GM19238 (cell line): ENCODE results near the gene LMAN2.
"Not testable (repeated sequence)": the region's sequence is repeated elsewhere in the genome, so short reads cannot be mapped to it uniquely, and the experiment has no call there.

Experiments used
- DNase-seq: peaks from one replicate; pipeline ENCODE4 v3.0.0; 2011; ENCODE audit warnings: low spot score; ENCODE audit not compliant: insufficient read length

The LMAN2 gene

DNA sequence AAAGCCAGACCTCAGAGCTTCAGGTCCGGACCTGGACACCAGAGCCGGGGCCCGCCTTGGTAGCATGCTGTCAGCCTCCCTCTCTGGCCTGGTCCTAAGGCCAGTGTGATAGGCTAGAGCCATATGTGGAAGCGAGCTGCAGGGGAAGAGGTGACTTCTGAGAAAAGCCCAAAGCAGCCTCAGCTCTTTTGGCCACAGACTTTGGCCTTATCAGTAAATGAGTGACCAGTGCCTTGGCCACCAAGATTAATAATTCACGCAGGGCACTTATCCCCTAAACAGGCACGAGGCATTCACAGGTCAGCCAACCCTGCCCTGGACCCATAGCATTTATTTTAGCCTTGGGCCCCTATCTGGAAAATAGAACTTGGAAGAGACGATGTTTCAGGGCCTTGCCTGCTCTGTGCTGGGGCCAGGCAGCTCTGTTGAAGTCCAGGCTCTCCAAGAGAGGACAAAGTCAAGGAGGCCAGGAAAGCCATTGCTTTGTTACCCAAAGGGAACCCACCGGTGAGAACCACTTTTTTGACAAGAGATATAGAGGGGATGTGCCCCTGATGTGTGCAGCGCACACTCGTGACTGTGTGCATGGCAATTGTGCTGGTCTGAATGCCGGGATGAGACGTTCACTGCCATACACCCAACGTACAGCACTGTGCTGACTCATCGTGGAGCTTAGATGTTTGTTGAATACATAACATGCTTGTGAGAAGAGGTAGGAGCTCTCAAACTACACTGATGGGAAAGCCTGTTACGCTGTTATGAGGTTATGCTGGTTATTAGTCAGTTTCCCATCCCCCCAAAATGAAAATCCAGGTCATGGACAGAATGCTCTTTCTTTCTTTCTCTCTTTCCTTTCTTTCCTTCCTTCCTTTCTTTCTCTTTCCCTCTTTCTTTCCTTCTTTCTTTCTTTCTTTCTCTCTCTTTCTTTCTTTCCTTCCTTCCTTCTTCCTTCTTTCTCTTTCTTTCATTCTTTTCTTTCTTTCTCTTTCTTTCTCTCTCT is 27.7 kb upstream of the LMAN2 start:
- DNase-seq: no peak

DNA sequence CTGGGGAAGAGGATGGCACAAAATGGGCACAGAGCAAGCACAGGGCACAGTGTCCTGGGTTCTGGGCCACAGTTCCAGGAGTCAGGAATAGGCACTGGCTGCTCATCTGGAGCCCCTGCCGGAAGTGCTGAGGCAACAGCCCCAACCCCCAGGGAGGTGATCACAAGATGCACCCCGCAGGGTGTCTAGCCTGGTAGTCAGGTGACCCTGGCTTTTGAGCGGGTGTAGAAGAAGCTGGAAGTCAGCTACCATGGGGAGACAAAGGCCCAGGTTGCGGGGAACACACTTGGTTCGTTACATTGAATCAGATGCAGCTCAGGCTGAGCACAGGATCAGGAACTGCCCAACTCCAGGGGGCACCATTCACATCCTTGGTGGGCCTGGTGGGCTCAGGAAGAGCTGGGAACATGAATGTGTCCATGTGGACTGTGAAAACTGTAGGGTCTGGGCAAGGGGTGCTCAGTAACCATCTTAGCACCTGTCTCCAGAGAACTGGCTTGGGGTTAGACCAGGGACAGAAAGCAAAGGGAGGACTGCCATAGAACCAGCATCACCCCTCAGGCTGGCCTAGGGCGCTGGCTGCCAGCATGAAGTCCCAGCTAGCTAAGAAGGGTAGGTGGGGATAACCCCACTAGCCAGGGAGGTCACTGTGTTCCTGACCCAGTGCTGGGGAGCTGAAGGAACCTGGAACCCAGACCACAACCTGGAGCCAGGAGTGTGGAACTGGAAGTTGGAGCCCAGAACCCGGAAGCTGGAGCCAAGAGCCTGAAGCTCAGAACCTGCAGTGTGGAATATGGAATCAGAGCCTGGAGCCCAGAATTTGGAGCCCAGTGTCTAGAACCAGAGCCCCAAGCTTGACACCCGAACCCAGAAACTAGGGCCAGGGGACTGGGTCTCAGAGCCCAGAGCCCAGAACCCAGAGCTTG is 26.6 kb upstream of the LMAN2 start:
- DNase-seq: no peak

DNA sequence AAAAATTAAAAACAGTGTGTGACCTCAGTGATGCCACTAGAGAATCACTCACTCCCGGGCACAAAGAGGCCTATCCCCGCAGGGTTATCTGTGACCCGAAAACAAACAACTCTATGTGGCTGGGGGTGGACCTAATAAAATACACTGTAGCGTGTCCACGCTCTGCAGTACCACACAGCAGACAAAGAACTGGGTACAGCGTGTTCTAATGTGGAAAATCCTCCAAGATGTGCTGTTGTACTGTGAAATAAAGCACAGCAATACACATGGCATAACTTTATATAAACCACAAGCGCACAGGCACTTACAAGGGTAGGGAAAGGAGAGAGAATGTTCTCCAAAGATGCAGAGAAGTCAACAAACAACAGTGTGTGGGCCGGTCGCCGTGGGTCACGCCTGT is 24.6 kb upstream of the LMAN2 start:
- DNase-seq: no peak

GRCh38 chr5:177375516-177375915 is 24.0 kb upstream of the LMAN2 start:
- not testable (repeated sequence) for DNase-seq

GRCh38 chr5:177374211-177374610 is 22.7 kb upstream of the LMAN2 start:
- no peak for DNase-seq

DNA sequence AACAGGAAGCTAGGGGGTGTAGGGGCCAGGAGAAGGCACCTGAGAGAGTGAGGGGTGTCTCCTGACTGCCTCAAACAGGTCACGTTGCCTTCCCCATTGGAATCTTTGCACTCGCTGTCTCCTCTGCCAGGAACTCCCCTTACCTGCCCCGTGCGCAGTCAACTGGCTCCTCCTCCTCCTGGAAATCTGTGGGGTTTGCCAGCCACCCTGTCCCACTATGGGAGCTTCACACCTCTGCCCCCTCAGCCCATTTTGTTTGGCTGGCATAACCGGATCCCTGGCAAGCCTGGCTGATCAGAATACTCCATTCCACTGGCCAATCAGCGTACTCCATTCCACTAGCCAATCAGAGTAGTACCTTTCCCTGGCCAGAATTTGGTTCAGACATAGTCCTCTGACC is 22.3 kb upstream of the LMAN2 start:
- DNase-seq: no peak

GRCh38 chr5:177372910-177373309 is 21.4 kb upstream of the LMAN2 start:
- DNase-seq: no peak

- no peak for DNase-seq
Observed at GRCh38 chr5:177372034-177372896, 20.8 kb upstream of the LMAN2 start.

DNA sequence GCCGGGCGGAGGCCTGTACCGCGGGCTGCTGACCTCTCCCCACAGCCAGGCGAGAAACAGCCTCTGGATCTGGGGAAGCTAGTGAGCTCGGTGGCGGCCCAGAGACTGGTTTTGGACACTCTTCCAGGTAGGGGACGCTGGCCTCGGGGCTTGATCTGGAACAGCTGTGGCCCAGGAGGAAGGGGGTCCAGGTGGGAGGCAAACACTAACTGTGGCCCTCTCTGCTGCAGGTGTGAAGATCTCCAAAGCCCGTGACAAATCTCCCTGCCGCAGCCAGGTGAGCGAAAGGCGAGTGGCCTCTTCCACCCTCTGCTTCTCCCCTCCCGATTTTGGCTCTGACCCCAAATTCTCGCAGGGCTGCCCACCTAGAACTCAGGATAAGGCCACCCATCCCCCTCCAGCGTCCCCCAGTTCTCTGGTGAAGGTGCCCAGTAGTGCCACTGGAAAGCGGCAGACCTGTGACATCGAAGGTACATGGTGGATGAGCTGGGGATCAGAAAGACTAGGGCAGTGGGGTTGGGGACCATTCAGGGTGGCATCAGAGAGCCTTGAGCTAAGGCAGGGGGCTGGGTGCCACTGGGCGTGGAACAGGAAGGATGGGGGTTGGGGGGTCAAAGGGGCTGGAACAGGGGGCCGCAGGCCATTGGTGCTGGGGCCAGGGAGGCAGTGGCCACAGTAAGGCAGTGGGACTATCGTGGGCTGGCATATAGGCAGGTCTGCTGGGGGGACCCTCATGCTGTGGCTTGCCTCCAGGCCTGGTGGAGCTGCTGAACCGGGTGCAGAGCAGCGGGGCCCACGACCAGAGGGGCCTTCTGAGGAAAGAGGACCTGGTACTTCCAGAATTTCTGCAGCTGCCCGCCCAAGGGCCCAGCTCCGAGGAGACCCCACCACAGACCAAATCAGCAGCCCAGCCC is 19.9 kb upstream of the LMAN2 start:
- no peak for DNase-seq

- peak; percentile 50 for DNase-seq
Observed at GRCh38 chr5:177370488-177371119, 19.1 kb upstream of the LMAN2 start.

DNA sequence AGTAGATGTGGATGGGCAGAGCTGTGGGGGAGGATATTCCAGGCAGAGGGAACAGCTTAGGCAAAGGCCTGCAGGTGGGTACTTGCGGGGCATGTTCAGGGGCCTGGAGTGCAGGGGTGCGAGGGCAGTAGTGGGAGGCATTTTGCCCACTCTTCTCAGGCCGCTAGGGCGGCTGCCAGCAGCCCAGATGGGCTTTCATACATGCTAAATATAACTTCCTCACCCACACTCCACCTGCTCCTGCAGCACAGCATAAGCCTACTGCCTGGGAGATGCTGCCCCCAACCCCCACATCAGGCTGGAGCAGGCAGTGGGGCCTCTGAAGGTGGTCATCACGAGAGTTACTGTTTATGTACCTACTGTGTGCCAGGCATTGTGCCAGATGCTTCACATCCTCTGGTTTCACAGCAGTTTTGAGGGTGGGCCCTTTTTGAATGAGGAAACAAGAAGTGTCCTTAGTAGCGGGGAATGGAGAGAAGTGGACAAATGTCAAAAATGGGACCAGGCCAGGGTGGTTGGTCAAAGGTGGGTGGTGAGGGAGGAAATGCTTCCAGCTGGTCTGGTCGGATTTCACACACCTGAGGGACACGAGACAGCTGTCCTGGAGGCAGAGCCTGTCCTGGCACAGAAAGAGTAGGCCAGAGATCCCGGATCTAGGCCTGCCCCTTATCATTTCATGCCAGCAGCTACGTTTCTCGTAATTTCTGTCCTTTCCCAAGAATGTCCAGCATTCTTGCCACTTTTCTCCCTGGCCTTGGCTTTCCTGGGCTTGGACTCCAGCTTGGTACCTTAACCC is 18.4 kb upstream of the LMAN2 start:
- DNase-seq: no peak

GRCh38 chr5:177368869-177369644 is 17.6 kb upstream of the LMAN2 start:
- DNase-seq: peak; percentile 60

GRCh38 chr5:177367981-177368868 is 16.8 kb upstream of the LMAN2 start:
- DNase-seq: no peak

GRCh38 chr5:177367323-177367848 is 15.9 kb upstream of the LMAN2 start:
- DNase-seq: no peak

GRCh38 chr5:177366528-177367322 is 15.3 kb upstream of the LMAN2 start:
- DNase-seq: no peak
